Measurements from ENCODE around the gene DAGLA.

Gene DAGLA

GRCh38 chr11:61690706-61691379 lies 10.7 kb downstream of the DAGLA start:
- no peak overlapping the region for H3K4me3 ChIP-seq (ENCODE audit: low read depth, low read length)

DNA sequence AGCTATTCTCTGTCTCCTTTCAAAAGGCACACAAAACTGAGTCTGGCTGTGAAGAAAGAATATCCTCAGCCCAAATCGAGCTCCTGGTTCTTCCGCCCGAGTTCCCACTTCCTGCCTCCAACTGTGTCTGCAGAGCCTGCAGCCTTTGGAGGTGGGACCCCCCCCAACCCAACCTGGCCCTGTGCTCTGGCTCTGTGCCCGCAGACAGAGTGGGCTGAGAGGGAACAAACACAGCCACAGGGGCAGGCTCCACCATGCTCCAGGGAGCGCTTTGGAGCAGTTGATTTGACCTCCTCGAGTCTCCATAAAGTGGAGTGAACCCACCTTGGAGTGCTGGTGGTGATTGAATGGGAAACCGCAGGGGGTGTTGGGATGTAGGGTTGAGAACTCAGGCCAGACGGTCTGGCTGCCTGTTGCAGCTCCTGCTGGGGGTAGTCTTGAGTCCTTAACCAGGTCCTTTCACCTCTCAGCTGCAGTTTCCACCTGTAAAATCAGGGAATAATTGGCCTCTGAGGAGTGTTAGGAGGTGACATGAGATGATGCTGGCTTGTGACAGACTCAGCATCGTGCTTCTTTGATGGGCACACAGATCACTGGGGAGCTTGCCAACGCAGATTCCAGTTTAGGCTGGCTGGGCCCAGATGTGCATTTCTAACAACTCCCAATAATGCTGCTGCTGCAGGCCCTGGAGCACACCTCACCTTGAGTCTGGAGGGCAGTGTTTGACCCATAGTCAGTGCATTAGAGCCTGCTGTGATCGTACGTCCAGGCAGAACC lies 11.4 kb downstream of the DAGLA start:
- no peak overlapping the region for H3K4me3 ChIP-seq (ENCODE audit: low read depth, low read length)

DNA sequence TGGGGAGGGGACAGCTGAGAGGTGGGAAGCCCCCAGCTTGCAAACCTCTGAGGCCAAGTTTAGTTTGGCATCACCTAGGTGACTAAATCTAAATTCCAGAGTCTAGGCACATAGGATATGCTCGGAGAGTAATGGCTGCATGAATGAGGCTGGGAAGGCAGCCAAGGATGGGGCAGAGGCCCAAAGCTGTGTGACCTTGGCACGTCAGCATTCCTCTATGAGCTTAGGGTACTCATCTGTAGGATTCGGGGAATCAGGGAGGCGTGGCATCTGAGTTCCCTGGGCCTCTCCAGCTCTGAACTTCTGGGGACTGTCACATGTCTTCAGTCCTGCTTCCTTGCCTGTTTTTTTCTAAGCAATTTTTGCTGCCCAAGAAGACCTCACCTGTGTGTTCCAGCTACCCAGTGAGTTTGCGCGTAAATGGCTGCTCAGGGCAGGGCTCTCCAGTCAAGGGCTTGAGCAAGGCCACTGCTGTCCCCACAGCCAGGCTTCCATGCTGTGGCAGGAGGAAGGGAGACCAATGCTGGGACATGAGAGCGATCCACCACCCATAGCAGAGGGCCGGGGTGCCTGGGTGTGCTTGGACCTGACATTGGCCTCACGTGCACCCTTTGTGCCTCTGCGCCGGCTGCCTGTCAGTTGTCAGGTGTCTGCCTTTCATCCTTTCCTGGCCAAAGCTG lies 13.9 kb downstream of the DAGLA start:
- H3K4me3 ChIP-seq (ENCODE audit: low read depth, low read length) = no peak overlapping the region

GRCh38 chr11:61694602-61694939 lies 14.4 kb downstream of the DAGLA start:
- H3K4me3 ChIP-seq (ENCODE audit: low read depth, low read length) = no peak overlapping the region

DNA sequence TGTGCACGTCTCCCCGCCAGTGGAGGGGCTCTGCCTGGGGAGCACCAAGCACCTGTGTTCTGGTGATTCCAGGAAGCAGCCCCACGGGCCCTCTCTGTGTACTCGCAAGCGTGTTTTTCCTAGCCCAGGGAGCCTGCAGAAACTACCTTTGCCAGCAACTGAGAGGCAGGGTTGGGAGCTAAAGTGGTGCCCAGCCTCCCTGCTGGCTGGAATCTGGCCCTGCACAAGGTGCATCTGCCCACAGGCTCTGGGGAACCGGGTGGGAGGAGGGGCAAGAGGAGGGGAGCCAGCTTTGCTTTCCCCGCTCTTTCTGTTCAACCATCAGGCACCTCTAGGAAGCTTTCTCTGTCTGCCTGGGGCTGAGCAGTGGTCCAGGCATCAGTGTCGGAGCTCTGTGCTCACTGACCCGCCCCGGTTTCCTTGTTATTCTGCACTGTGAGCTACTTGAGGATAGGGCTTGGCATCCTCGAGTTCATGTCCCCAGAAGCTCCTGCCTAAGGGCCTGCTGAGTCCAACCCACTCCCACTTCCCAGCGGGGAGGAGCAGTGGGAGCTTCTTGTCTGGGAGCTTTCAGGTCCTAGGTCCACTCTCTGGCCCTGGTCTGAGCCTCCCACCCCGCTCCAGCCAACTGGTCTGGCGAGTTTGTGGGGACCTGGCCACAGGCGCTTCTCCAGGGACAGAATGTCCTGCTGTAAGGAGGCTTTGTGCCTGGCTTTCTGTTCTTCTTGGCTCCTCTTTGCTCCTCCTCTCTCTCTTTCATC lies 14.9 kb downstream of the DAGLA start:
- H3K4me3 ChIP-seq (ENCODE audit: low read depth, low read length) = no peak overlapping the region

- H3K4me3 ChIP-seq (ENCODE audit: low read depth, low read length) = no peak overlapping the region
Measured at GRCh38 chr11:61695917-61696316, 15.7 kb downstream of the DAGLA start.

DNA sequence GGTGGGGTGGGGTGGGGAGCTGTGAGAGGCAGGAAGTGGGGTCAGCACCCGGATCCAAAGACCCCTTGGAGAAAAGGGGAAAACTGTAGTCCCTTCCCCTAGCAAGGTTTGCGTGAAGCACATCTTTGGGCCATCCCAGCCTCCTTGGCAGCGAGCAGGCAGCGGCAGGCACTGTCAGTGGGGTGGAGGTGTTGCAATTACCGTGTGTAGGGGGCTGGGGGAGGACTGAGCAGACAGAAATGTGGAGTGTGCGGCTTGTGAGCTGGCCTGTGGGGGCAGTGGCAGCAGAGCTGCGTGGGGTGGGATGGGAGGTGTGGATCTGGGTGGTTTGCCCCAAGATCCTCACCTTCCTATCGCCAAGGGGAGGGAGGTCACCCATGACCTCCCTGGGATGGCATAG lies 16.4 kb downstream of the DAGLA start:
- H3K4me3 ChIP-seq (ENCODE audit: low read depth, low read length) = no peak overlapping the region

- no peak overlapping the region for H3K4me3 ChIP-seq (ENCODE audit: low read depth, low read length)
Measured at GRCh38 chr11:61697078-61697502, 16.9 kb downstream of the DAGLA start.

DNA sequence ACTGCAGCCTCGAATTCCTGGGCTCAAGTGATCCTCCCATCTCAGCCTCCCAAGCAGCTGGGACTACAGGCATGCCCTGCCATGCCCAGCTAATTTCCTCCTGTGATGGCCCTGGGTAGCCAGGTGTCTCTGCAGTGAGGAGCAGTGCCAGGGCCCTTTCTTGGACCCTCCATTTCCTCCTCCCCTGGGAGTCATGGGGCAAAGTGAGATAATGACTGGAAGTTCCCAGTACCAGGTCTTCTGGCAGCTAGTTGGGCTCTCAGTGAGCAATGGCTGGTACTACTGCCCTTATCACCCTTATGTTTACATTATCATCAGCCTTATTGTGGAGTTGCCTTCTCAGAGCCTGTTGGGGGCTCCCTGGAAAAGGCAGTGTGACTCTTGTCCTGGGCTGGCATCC lies 17.6 kb downstream of the DAGLA start:
- H3K4me3 ChIP-seq (ENCODE audit: low read depth, low read length) = no peak overlapping the region

- no peak overlapping the region for H3K4me3 ChIP-seq (ENCODE audit: low read depth, low read length)
Measured at GRCh38 chr11:61698173-61698948, 18.2 kb downstream of the DAGLA start.

DNA sequence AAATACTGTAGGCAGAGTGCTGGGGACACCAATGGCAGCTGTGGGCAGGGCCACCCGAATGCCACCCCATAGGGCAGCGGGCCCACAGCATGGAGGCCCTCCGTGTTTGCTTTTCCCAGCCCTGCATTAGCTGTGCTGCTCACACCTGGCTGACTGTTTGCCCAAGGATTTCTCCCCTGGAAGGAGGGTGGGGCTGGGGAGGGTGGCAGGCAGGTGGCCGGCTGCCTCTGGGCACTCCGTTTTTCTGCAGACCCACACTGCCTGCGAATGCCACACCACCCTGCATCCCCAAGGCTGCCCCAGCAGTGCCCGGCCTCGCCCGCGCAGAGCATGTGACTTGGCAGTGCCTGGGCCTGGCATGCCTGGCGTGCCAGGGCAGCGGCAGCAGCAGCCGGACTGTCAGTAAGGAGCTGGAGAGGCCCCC lies 19.6 kb downstream of the DAGLA start:
- H3K4me3 ChIP-seq (ENCODE audit: low read depth, low read length) = no peak overlapping the region

- H3K4me3 ChIP-seq (ENCODE audit: low read depth, low read length) = no peak overlapping the region
Measured at GRCh38 chr11:61700212-61700611, 20.0 kb downstream of the DAGLA start.

GRCh38 chr11:61700720-61701119 lies 20.5 kb downstream of the DAGLA start:
- no peak overlapping the region for H3K4me3 ChIP-seq (ENCODE audit: low read depth, low read length)

GRCh38 chr11:61701242-61701886 lies 21.2 kb downstream of the DAGLA start:
- no peak overlapping the region for H3K4me3 ChIP-seq (ENCODE audit: low read depth, low read length)

DNA sequence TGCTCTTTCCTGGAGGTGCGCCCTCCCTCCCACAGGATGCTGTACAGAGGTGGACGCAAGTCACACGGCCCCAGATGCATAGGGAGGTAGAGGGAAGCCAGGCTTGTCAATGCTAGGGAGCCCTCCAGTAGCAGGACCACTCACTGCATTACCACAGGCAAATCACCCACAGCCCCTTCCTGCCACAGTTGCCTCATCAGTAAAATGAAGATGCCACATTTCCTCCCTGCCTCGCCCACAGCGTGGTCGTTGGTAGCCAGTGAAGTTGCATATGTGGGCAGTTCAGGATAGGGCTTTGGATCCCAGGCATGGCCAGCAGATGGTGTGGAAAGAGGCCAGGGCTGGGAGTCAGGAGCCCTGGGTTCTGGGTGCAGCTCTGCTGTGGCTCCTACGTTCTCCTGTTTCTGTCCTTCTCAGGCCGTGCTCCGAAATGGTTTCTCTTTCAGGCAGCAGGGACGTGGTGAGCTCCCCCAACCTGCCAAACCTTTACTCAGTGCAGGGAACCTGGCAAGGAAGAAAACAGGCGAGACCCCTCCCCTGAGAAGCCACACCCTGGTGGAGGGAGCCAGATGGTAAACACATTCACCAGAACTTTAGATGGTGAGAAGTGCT lies 22.6 kb downstream of the DAGLA start:
- no peak overlapping the region for H3K4me3 ChIP-seq (ENCODE audit: low read depth, low read length)

GRCh38 chr11:61704838-61705237 lies 24.6 kb downstream of the DAGLA start:
- no peak overlapping the region for H3K4me3 ChIP-seq (ENCODE audit: low read depth, low read length)

DNA sequence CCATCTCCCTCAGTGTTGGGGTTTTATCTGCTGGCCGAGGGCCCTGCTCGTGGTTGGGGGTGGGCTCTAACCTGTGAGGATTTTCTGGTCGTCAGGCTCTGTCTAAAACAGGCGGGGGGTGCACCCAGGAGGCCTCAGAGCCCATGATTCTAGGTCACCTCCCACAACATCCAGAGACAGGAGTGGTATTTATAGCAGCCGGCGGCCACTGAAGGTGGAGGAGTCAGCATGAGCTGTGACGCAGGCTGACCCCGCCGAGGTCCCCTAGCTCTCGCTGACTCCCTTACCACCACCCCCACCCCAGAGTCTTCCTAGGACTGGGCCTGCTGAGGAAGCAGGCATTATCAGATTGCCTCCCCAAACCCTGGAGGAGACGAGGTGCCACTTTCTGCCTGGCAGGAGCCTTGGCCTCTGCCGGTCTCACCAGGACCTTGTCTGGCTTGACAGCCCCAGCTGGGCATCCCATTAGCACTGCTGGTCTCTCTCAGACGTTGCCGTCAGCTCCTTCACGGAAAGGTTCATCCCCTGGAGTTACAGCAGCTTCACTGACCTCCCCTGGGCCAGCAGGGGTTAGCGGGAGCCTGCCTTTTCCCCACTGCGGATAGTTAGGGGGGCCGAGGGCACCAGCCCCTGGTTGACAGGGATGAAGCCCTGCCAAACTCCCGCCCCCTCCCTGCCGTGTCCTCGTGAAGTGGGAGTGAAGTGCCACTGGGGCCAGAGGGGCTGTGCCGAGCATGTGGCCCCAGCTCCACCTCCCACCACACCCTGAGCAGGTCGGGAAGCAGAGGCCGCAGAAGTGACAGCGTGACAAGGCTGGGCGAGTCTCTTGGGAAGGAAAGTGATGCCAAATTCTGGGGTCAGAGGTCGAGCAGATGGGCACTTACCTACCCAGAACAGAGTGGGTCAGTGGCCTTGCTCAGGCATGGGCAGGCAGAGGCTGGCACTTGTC lies 26.5 kb downstream of the DAGLA start:
- no peak overlapping the region for H3K4me3 ChIP-seq (ENCODE audit: low read depth, low read length)

- no peak overlapping the region for H3K4me3 ChIP-seq (ENCODE audit: low read depth, low read length)
Measured at GRCh38 chr11:61707574-61707973, 27.4 kb downstream of the DAGLA start.

GRCh38 chr11:61709110-61709509 lies 28.9 kb downstream of the DAGLA start:
- no peak overlapping the region for H3K4me3 ChIP-seq (ENCODE audit: low read depth, low read length)

Measured in iPS-11a (cell line).